K562 (cell line): ENCODE measurements around the gene GANAB. TPM values are rescaled to one million over a fixed set of nuclear protein-coding genes. Genes with fewer than 3 reads are reported as not detected.

Source experiments
- BDP1 ChIP-seq: IDR thresholded peaks from 3 replicates; pipeline ENCODE4 v1.6.1; 2011; ENCODE audit not compliant: insufficient read length, insufficient read depth
- CCNT2 ChIP-seq: IDR thresholded peaks from 2 replicates; pipeline ENCODE4 v1.6.1; 2011; ENCODE audit warnings: borderline replicate concordance, low read depth, mild to moderate bottlenecking, moderate library complexity, mixed read lengths, low read length; ENCODE audit not compliant: insufficient read length; ENCODE audit errors: extremely low read depth
- DACH1 ChIP-seq: fragments of 450-650 bp; IDR thresholded peaks from 2 replicates; pipeline ENCODE4 v1.6.1; 2018; ENCODE audit not compliant: partially characterized antibody
- FOS ChIP-seq: IDR thresholded peaks from 3 replicates; pipeline ENCODE4 v1.6.1; 2011; ENCODE audit not compliant: insufficient read length; ENCODE audit errors: extremely low read depth
- HDAC1 ChIP-seq, 2 experiments: fragments of 450-650 bp; IDR thresholded peaks; 2 replicates each; pipeline ENCODE4 v1.6.1; 2016 to 2017; ENCODE audit warnings: inconsistent platforms in 1 of 2, mild to moderate bottlenecking in 1 of 2, moderate library complexity in 1 of 2
- HDGF ChIP-seq: fragments of 450-650 bp; IDR thresholded peaks from 2 replicates; pipeline ENCODE4 v1.6.1; 2016
- HMGN3 ChIP-seq: IDR thresholded peaks from 2 replicates; pipeline ENCODE4 v1.6.1; 2011; ENCODE audit warnings: borderline replicate concordance, low read depth, mild to moderate bottlenecking, mixed read lengths, low read length; ENCODE audit not compliant: insufficient read length; ENCODE audit errors: extremely low read depth
- HMGXB4 ChIP-seq: sonication (generic); formaldehyde crosslinking; IDR thresholded peaks from 2 replicates; pipeline ENCODE4 v1.8.1; 2023; ENCODE audit warnings: mild to moderate bottlenecking, missing genetic modification reagents
- KDM1A ChIP-seq, 2 experiments: fragments of 450-650 bp; IDR thresholded peaks; 2 replicates each; pipeline ENCODE4 v1.6.1; 2016; ENCODE audit warnings: mild to moderate bottlenecking in 2 of 2
- LEF1 ChIP-seq: fragments of 450-650 bp; IDR thresholded peaks from 2 replicates; pipeline ENCODE4 v1.6.1; 2016; ENCODE audit warnings: mild to moderate bottlenecking
- MYBL2 ChIP-seq, 2 experiments: fragments of 450-650 bp in 1 of 2; sonication (generic) in 1 of 2; formaldehyde crosslinking in 1 of 2; IDR thresholded peaks; 2 replicates each; pipeline versions ENCODE4 v1.6.1 to v1.8.1; 2017 to 2022; ENCODE audit warnings: borderline replicate concordance in 1 of 2, inconsistent platforms in 1 of 2, low read depth in 1 of 2, mild to moderate bottlenecking in 1 of 2, missing genetic modification reagents in 1 of 2, moderate library complexity in 1 of 2
- RAD51 ChIP-seq: fragments of 450-650 bp; IDR thresholded peaks from 2 replicates; pipeline ENCODE4 v1.7.1; 2016; ENCODE audit warnings: low read depth, mild to moderate bottlenecking, borderline replicate concordance
- RBM14 ChIP-seq: fragments of 200-400 bp; formaldehyde crosslinking; IDR thresholded peaks from 2 replicates; pipeline ENCODE4 v1.6.1; 2018; ENCODE audit warnings: low read depth, mild to moderate bottlenecking, low read length, moderate library complexity, borderline replicate concordance; ENCODE audit not compliant: insufficient read depth
- TCF7L2 ChIP-seq: fragments of 150-350 bp; IDR thresholded peaks from 2 replicates; pipeline ENCODE4 v1.6.1; 2016; ENCODE audit warnings: low read depth, mild to moderate bottlenecking, low read length, moderate library complexity
- ZFP1 ChIP-seq: fragments of 450-650 bp; formaldehyde crosslinking; IDR thresholded peaks from 2 replicates; pipeline ENCODE4 v1.4.0; 2020; ENCODE audit warnings: mild to moderate bottlenecking, mixed read lengths
- polyA plus RNA-seq, 8 experiments: library from polyadenylated mRNA; depleted of rRNA in 4 of 8; stranded (reverse) in 5 of 8; unstranded in 3 of 8; fragments of >200 nt; fragmentation: Nextera tagmentation in 2 of 8; fragmentation: Illumina TruSeq in 1 of 8; extraction: Ambion mirVana in 2 of 8; extraction: Trizol in 1 of 8; gene quantifications; 2 replicates each; pipeline versions ENCODE4 v1.2.1 to v1.2.3, GENCODE V29; 2011 to 2014; ENCODE audit warnings: inconsistent platforms in 1 of 8, missing spikeins in 1 of 8
- total RNA-seq, 7 experiments: library from RNA; depleted of rRNA in 6 of 7; stranded (reverse); fragments of >200 nt in 6 of 7; fragmentation: Illumina TruSeq in 2 of 7; extraction: Trizol in 2 of 7; gene quantifications; 2 replicates each; pipeline versions ENCODE4 v1.2.1 to v1.2.3, GENCODE V29; 2011 to 2021; ENCODE audit warnings: low replicate concordance in 1 of 7
- TF ChIP-seq, protein P1 (sequence below): sonication (generic); formaldehyde crosslinking; IDR thresholded peaks from 2 replicates; pipeline ENCODE4 v1.8.1; 2022; ENCODE audit warnings: missing genetic modification reagents
- TF ChIP-seq, protein P2 (sequence below), 2 experiments: IDR thresholded peaks; 2 replicates each; pipeline ENCODE4 v1.6.1; 2011; ENCODE audit warnings: borderline replicate concordance in 1 of 2, control low read depth in 1 of 2, low read depth in 1 of 2, low read length in 1 of 2, mild to moderate bottlenecking in 1 of 2, mixed read lengths in 1 of 2, moderate library complexity in 1 of 2; ENCODE audit not compliant: insufficient read depth in 1 of 2, insufficient read length in 1 of 2, poor library complexity in 1 of 2, severe bottlenecking in 1 of 2; ENCODE audit errors: extremely low read depth in 1 of 2
- TF ChIP-seq, protein P3 (sequence below): sonication (generic); formaldehyde crosslinking; IDR thresholded peaks from 2 replicates; pipeline ENCODE4 v1.8.1; 2023; ENCODE audit warnings: mild to moderate bottlenecking, missing genetic modification reagents

Gene GANAB
- total and polyA plus RNA-seq, 9 of the 15 experiments (the other 6 are each of a cell fraction or from before 2014, with no cell fraction given): 6.5 to 284 (median 161) TPM

- TF ChIP-seq HMGN3 (peak; percentile 64), HMGXB4 (peak; percentile 57; the same call in 1 of the 2 replicates), LEF1 (peak; percentile 36; the same call in 1 of the 2 replicates), BDP1 (no peak), ZFP1 (CRISPR knock-in tag) (no peak), MYBL2 (IDR thresholded peaks at IDR 0.05; ENCODE audit: low read depth) (no peak), MYBL2 (CRISPR knock-in tag; IDR thresholded peaks at IDR 0.05; ENCODE audit: borderline replicate concordance) (no peak), HDGF (no peak), RAD51 (no peak), DACH1 (no peak), FOS (no peak), TCF7L2 (no peak), RBM14 (no peak), CCNT2 (no peak), KDM1A (IDR thresholded peaks at IDR 0.05) (no peak), HDAC1 (IDR thresholded peaks at IDR 0.05) (peak in 1 of 2 experiments; percentile 53; a peak in 2 of 4 replicates)
- TF ChIP-seq, protein P1, sequence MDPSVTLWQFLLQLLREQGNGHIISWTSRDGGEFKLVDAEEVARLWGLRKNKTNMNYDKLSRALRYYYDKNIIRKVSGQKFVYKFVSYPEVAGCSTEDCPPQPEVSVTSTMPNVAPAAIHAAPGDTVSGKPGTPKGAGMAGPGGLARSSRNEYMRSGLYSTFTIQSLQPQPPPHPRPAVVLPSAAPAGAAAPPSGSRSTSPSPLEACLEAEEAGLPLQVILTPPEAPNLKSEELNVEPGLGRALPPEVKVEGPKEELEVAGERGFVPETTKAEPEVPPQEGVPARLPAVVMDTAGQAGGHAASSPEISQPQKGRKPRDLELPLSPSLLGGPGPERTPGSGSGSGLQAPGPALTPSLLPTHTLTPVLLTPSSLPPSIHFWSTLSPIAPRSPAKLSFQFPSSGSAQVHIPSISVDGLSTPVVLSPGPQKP (CRISPR knock-in tag): no peak
- TF ChIP-seq, protein P2, sequence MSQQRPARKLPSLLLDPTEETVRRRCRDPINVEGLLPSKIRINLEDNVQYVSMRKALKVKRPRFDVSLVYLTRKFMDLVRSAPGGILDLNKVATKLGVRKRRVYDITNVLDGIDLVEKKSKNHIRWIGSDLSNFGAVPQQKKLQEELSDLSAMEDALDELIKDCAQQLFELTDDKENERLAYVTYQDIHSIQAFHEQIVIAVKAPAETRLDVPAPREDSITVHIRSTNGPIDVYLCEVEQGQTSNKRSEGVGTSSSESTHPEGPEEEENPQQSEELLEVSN (IDR thresholded peaks at IDR 0.05; ENCODE audit: borderline replicate concordance in 1 of 2, extremely low read depth in 1 of 2, insufficient read depth in 1 of 2, insufficient read length in 1 of 2, low read depth in 1 of 2, low read length in 1 of 2, poor library complexity in 1 of 2, severe bottlenecking in 1 of 2): peak; percentile 30 to 58
- TF ChIP-seq, protein P3, sequence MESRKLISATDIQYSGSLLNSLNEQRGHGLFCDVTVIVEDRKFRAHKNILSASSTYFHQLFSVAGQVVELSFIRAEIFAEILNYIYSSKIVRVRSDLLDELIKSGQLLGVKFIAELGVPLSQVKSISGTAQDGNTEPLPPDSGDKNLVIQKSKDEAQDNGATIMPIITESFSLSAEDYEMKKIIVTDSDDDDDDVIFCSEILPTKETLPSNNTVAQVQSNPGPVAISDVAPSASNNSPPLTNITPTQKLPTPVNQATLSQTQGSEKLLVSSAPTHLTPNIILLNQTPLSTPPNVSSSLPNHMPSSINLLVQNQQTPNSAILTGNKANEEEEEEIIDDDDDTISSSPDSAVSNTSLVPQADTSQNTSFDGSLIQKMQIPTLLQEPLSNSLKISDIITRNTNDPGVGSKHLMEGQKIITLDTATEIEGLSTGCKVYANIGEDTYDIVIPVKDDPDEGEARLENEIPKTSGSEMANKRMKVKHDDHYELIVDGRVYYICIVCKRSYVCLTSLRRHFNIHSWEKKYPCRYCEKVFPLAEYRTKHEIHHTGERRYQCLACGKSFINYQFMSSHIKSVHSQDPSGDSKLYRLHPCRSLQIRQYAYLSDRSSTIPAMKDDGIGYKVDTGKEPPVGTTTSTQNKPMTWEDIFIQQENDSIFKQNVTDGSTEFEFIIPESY (CRISPR knock-in tag): no peak
Measured at GRCh38 chr11:62671608-62672389, 25.4 kb upstream of the GANAB start, which contains the start of the genes LBHD1 and UQCC3 (continued).
